ENCODE results near the gene CHRDL2. TPM values are rescaled to one million over a fixed set of nuclear protein-coding genes. Genes with fewer than 3 reads are reported as not detected.

Gene CHRDL2
- total RNA-seq, 1 experiment from 2014 or later: not detected

GRCh38 chr11:74647404-74647803 is 83.8 kb downstream of the CHRDL2 start (continued):
- TF ChIP-seq CTCF (IDR thresholded peaks at IDR 0.05 in 2 of 3, conservative IDR thresholded peaks at IDR 0.05 in 1 of 3; ENCODE audit: borderline replicate concordance in 1 of 3, insufficient read depth in 1 of 3, low read depth in 2 of 3, low read length in 2 of 3): no peak
- TF ChIP-seq YY1 (IDR thresholded peaks at IDR 0.05; ENCODE audit: extremely low read depth, insufficient replicate concordance, low read depth, low read length): no peak
- no peak for TF ChIP-seq EGR1 (IDR thresholded peaks at IDR 0.05; ENCODE audit: low read depth)
- no peak for TF ChIP-seq POLR2AphosphoS5 (IDR thresholded peaks at IDR 0.05; ENCODE audit: low read depth, low read length)
- TF ChIP-seq ZNF274 (IDR thresholded peaks at IDR 0.05; ENCODE audit: low read depth, low read length): no peak
- no peak for TF ChIP-seq ELF1 (IDR thresholded peaks at IDR 0.05; ENCODE audit: borderline replicate concordance, low read depth)
- no peak for TF ChIP-seq TCF7L2 (IDR thresholded peaks at IDR 0.05; ENCODE audit: borderline replicate concordance, extremely low read depth, insufficient read depth, insufficient read length)

GRCh38 chr11:74646954-74647353 is 84.3 kb downstream of the CHRDL2 start:
- Histone ChIP-seq H3K9ac (ENCODE audit: low read length) (no peak overlapping the region), H3K4me3 (replicated peaks in 1 of 2; ENCODE audit: low read depth in 1 of 2, low read length in 2 of 2) (no peak overlapping the region), H3K4me2 (ENCODE audit: low read length) (no peak overlapping the region), H3K79me2 (ENCODE audit: insufficient read depth, low read length) (no peaks in the 10 kb centered on the region), H4K20me1 (ENCODE audit: insufficient read depth) (no peaks in the 10 kb centered on the region), H3K27ac (ENCODE audit: low read depth, low read length) (no peak overlapping the region), H3K4me1 (ENCODE audit: control insufficient read depth in 1 of 2, insufficient read depth in 2 of 2, low read length in 2 of 2) (no peaks in the 10 kb centered on the region), H3K9me3 (ENCODE audit: control insufficient read depth in 1 of 2, insufficient read depth in 1 of 2, low read depth in 1 of 2, low read length in 2 of 2) (no peaks in the 10 kb centered on the region), H3K27me3 (ENCODE audit: insufficient read depth, low read length) (no peaks in the 10 kb centered on the region), H2AFZ (ENCODE audit: low read depth, low read length, poor library complexity, severe bottlenecking) (no peak overlapping the region), H3K9me2 (ENCODE audit: insufficient read depth) (no peaks in the 10 kb centered on the region), H3K36me3 (ENCODE audit: control insufficient read depth in 1 of 2, insufficient read depth in 2 of 2, low read length in 2 of 2) (0 out of 4 replicates have a peak, but pooled peaks cover 0 to 5% of the 10 kb centered on the region in 2 experiments)
- TF ChIP-seq RAD21 (IDR thresholded peaks at IDR 0.05; ENCODE audit: low read depth): no peak
- TF ChIP-seq CBX3 (IDR thresholded peaks at IDR 0.05; ENCODE audit: low read depth): no peak
- no peak for TF ChIP-seq POLR2A (IDR thresholded peaks at IDR 0.05; ENCODE audit: borderline replicate concordance, extremely low read depth, insufficient read depth, insufficient read length)
- no peak for TF ChIP-seq YY1 (IDR thresholded peaks at IDR 0.05; ENCODE audit: extremely low read depth, insufficient replicate concordance, low read depth, low read length)
- no peak for TF ChIP-seq CTCF (IDR thresholded peaks at IDR 0.05 in 2 of 3, conservative IDR thresholded peaks at IDR 0.05 in 1 of 3; ENCODE audit: borderline replicate concordance in 1 of 3, insufficient read depth in 1 of 3, low read depth in 2 of 3, low read length in 2 of 3)
- TF ChIP-seq CEBPB (IDR thresholded peaks at IDR 0.05; ENCODE audit: low read depth): no peak
- TF ChIP-seq EZH2phosphoT487 (IDR thresholded peaks at IDR 0.05; ENCODE audit: borderline replicate concordance): no peak
- TF ChIP-seq ZFX (IDR thresholded peaks at IDR 0.05): no peak
- TF ChIP-seq POLR2AphosphoS5 (IDR thresholded peaks at IDR 0.05; ENCODE audit: low read depth, low read length): no peak
- TF ChIP-seq ZNF274 (IDR thresholded peaks at IDR 0.05; ENCODE audit: low read depth, low read length): no peak
- TF ChIP-seq EZH2 (IDR thresholded peaks at IDR 0.05): no peak
- POLR2A ChIA-PET: no interaction called here
- CTCF ChIA-PET: no interaction called here
- intact Hi-C loops (cut with micrococcal nuclease): no loop called here
- BruUV-seq (replicated peaks): no TSS peak
- RAD21 ChIA-PET (ENCODE audit: low non-redundant PET in 1 of 2, low total read pairs in 2 of 2, uncharacterized antibody in 2 of 2, unreplicated experiment in 2 of 2): no interaction called here
- ATAC-seq (no peak), DNase-seq (ENCODE audit: low read depth, low spot score) (no peak)

Data from HCT116 (cell line).